NCI-H748 treated with DMSO at 0.1 percent for 48 hours (cell line): Measurements from ENCODE around the gene AP5S1.

Source experiments
- DNase-seq: peaks from one replicate; lab custom pipeline; 2025; lab: John Stamatoyannopoulos, UW

Gene AP5S1

DNA sequence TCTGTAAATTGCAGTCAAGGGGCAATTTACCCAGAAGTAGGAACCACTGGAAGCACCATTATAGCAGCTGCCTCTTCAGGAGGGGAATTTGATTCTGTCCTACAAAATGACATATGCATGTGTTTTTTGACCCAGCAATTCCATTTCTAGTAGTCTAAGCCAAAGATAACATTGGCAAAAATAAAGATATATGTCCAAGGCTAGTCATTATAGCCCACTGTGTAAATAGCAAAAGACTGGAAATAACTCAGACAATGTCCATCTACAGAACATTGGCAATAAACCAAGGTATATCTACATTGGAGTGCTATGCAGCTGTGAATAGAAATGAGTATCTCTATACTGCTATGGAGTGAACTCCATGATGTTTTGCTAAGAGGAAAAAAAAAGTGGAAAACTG, 56.3 kb downstream of the AP5S1 start:
- DNase-seq = no peak
